Measurements from ENCODE around the gene ABTB1. TPM values are rescaled to one million over a fixed set of nuclear protein-coding genes. Genes with fewer than 3 reads are reported as not detected.

The ABTB1 gene
- polyA plus RNA-seq, 1 donor from 2014 or later = 2.0 TPM

DNA sequence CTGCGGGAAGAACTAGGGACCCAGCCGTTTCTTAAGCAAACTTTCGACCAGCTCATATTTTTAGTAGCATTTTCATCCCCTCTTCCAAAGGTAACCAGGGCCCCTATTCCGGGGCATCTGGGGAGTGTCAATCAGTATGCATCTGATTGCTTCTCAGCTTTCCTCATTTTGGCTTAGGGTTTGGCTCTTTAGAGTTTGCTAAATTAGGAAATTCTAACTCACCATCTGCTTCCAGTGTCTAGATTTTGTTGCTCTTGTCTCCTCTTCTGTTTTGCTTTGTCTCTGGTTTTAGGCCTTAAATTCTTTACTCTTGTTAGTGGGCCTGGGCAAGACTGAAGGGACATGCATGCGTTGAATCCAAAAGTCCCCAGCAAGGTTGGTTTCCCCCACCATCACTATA, 9.6 kb upstream of the ABTB1 start:
- H4K20me1 ChIP-seq (ENCODE audit: insufficient read depth) = no peaks in the 10 kb centered on the region
- no peaks in the 10 kb centered on the region for H3F3A ChIP-seq (ENCODE audit: insufficient read depth, low read length, poor library complexity, severe bottlenecking)
- H3K27me3 ChIP-seq (ENCODE audit: insufficient read depth, low read depth, low read length) = no peaks in the 10 kb centered on the region
- H3K9ac ChIP-seq (ENCODE audit: low read length) = no peak overlapping the region
- peaks cover 12% of the 10 kb centered on the region for H3K36me3 ChIP-seq (ENCODE audit: insufficient read depth, low read length)
- no peak overlapping the region for H3K4me2 ChIP-seq (ENCODE audit: low read length)
- no peak overlapping the region for H2AFZ ChIP-seq (ENCODE audit: low read depth, low read length)
- H3K79me2 ChIP-seq (replicated peaks; ENCODE audit: insufficient read depth, low read length) = no peaks in the 10 kb centered on the region
- no peak overlapping the region for H3K27ac ChIP-seq (ENCODE audit: low read length)
- no peaks in the 10 kb centered on the region for H3K9me2 ChIP-seq (ENCODE audit: insufficient read depth, low read length)
- no peak for TF ChIP-seq EP300 (conservative IDR thresholded peaks at IDR 0.05; ENCODE audit: poor library complexity, severe bottlenecking)
- TF ChIP-seq, protein P1, sequence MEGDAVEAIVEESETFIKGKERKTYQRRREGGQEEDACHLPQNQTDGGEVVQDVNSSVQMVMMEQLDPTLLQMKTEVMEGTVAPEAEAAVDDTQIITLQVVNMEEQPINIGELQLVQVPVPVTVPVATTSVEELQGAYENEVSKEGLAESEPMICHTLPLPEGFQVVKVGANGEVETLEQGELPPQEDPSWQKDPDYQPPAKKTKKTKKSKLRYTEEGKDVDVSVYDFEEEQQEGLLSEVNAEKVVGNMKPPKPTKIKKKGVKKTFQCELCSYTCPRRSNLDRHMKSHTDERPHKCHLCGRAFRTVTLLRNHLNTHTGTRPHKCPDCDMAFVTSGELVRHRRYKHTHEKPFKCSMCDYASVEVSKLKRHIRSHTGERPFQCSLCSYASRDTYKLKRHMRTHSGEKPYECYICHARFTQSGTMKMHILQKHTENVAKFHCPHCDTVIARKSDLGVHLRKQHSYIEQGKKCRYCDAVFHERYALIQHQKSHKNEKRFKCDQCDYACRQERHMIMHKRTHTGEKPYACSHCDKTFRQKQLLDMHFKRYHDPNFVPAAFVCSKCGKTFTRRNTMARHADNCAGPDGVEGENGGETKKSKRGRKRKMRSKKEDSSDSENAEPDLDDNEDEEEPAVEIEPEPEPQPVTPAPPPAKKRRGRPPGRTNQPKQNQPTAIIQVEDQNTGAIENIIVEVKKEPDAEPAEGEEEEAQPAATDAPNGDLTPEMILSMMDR (IDR thresholded peaks at IDR 0.05; ENCODE audit: poor library complexity, severe bottlenecking) = no peak
- TF ChIP-seq, protein P2, sequence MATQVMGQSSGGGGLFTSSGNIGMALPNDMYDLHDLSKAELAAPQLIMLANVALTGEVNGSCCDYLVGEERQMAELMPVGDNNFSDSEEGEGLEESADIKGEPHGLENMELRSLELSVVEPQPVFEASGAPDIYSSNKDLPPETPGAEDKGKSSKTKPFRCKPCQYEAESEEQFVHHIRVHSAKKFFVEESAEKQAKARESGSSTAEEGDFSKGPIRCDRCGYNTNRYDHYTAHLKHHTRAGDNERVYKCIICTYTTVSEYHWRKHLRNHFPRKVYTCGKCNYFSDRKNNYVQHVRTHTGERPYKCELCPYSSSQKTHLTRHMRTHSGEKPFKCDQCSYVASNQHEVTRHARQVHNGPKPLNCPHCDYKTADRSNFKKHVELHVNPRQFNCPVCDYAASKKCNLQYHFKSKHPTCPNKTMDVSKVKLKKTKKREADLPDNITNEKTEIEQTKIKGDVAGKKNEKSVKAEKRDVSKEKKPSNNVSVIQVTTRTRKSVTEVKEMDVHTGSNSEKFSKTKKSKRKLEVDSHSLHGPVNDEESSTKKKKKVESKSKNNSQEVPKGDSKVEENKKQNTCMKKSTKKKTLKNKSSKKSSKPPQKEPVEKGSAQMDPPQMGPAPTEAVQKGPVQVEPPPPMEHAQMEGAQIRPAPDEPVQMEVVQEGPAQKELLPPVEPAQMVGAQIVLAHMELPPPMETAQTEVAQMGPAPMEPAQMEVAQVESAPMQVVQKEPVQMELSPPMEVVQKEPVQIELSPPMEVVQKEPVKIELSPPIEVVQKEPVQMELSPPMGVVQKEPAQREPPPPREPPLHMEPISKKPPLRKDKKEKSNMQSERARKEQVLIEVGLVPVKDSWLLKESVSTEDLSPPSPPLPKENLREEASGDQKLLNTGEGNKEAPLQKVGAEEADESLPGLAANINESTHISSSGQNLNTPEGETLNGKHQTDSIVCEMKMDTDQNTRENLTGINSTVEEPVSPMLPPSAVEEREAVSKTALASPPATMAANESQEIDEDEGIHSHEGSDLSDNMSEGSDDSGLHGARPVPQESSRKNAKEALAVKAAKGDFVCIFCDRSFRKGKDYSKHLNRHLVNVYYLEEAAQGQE (IDR thresholded peaks at IDR 0.05; ENCODE audit: borderline replicate concordance) = no peak
- no peak for TF ChIP-seq TAF1 (IDR thresholded peaks at IDR 0.05; ENCODE audit: low read depth)
- TF ChIP-seq SMC3 (conservative IDR thresholded peaks at IDR 0.05; ENCODE audit: poor library complexity) = no peak
- TF ChIP-seq RAD21 (conservative IDR thresholded peaks at IDR 0.05) = no peak
- TF ChIP-seq EZH2 (IDR thresholded peaks at IDR 0.05; ENCODE audit: borderline replicate concordance, insufficient read depth, low read length, poor library complexity, severe bottlenecking) = no peak
- TF ChIP-seq MXI1 (conservative IDR thresholded peaks at IDR 0.05; ENCODE audit: poor library complexity, severe bottlenecking) = no peak
- TF ChIP-seq POLR2AphosphoS5 (IDR thresholded peaks at IDR 0.05) = no peak
- H3K9me3 ChIP-seq (ENCODE audit: low read length) = no peaks in the 10 kb centered on the region
- H3K4me3 ChIP-seq (ENCODE audit: low read length) = no peak overlapping the region

- Histone ChIP-seq H4K20me1 (ENCODE audit: insufficient read depth) (no peaks in the 10 kb centered on the region), H3K9me2 (ENCODE audit: insufficient read depth, low read length) (no peaks in the 10 kb centered on the region), H3K36me3 (ENCODE audit: insufficient read depth, low read length) (peaks cover 10% of the 10 kb centered on the region), H3K79me2 (replicated peaks; ENCODE audit: insufficient read depth, low read length) (no peaks in the 10 kb centered on the region), H3K27ac (ENCODE audit: low read length) (no peak overlapping the region), H2AFZ (ENCODE audit: low read depth, low read length) (no peak overlapping the region), H3K4me2 (ENCODE audit: low read length) (no peak overlapping the region), H3K27me3 (ENCODE audit: insufficient read depth, low read depth, low read length) (no peaks in the 10 kb centered on the region), H3K9ac (ENCODE audit: low read length) (no peak overlapping the region), H3F3A (ENCODE audit: insufficient read depth, low read length, poor library complexity, severe bottlenecking) (no peaks in the 10 kb centered on the region), H3K9me3 (ENCODE audit: low read length) (no peaks in the 10 kb centered on the region), H3K4me3 (ENCODE audit: low read length) (no peak overlapping the region)
- TF ChIP-seq EZH2 (IDR thresholded peaks at IDR 0.05; ENCODE audit: borderline replicate concordance, insufficient read depth, low read length, poor library complexity, severe bottlenecking) = no peak
- no peak for TF ChIP-seq RAD21 (conservative IDR thresholded peaks at IDR 0.05)
- TF ChIP-seq EP300 (conservative IDR thresholded peaks at IDR 0.05; ENCODE audit: poor library complexity, severe bottlenecking) = no peak
- TF ChIP-seq TAF1 (IDR thresholded peaks at IDR 0.05; ENCODE audit: low read depth) = no peak
- TF ChIP-seq, protein P1 (IDR thresholded peaks at IDR 0.05; ENCODE audit: poor library complexity, severe bottlenecking) = no peak
- TF ChIP-seq, protein P2 (IDR thresholded peaks at IDR 0.05; ENCODE audit: borderline replicate concordance) = no peak
- no peak for TF ChIP-seq MXI1 (conservative IDR thresholded peaks at IDR 0.05; ENCODE audit: poor library complexity, severe bottlenecking)
- no peak for TF ChIP-seq SMC3 (conservative IDR thresholded peaks at IDR 0.05; ENCODE audit: poor library complexity)
- TF ChIP-seq POLR2AphosphoS5 (IDR thresholded peaks at IDR 0.05) = no peak
Measured at GRCh38 chr3:127665165-127665564, 7.6 kb upstream of the ABTB1 start.
